ENCODE data around the gene CARD9. TPM values are rescaled to one million over a fixed set of nuclear protein-coding genes. Genes with fewer than 3 reads are reported as not detected.

Gene CARD9
- total RNA-seq, 1 experiment from 2014 or later = 5.6 TPM

DNA sequence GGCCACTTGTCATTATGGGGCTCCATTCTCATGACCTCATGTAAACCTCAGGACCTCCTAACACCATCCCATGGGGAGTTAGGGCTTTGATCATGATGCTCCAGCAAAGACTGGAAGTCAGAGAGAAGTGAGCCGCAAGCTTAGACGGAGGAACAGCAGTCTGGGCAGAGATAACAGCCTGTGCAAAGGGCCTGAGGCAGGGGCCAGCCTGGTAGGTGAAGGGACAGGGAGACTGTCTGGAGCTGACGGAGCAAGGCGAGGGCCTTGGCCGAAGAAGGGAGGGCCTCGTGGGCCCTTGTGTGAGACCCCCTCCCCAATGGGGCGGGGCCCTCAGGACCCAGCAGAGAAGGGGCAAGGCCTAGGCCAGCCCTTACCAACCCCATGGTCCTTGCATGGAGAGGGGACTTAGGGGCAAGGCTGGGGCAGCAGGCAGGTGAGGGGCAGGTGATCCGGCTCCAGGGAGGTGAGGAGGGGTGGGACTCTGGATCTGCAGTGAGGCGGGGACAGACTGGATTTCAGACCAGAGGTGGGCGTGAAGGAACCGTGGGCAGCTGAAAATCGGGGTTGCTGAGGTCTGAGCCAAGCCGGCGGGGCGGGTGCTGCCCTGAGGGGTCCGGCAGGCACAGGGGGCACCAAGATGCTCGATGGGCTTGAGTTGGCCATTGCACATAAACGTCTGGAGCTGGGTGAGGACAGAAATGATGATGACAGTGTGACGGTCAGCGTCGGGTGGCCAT is 28.8 kb downstream of the CARD9 start:
- no peak overlapping the region for H2BK12ac ChIP-seq (ENCODE audit: insufficient read length, low read depth, low read length)
- no peak overlapping the region for H3K18ac ChIP-seq (ENCODE audit: insufficient read length, low read depth, low read length)
- Mint-ChIP-seq H3K27me3 (ENCODE audit: low read depth) (no peaks in the 10 kb centered on the region; the same call in 1 of the 2 replicates), H3K4me1 (peaks cover 3 to 24% of the 10 kb centered on the region in 2 experiments; a peak in 3 of 4 replicates), H3K27ac (peak overlapping the region in 2 of 3 experiments; percentile 6 to 44; a peak in 2 of 7 replicates), H3K4me3 (peak overlapping the region in 1 of 2 experiments; percentile 7; a peak in 1 of 5 replicates), H3K36me3 (ENCODE audit: insufficient read depth in 1 of 3, low read depth in 3 of 3) (no peaks in the 10 kb centered on the region; a peak in 1 of 7 replicates), H3K9me3 (no peaks in the 10 kb centered on the region)
- H3K14ac ChIP-seq (ENCODE audit: insufficient read depth, low read length) = no peak overlapping the region; the same call in 1 of the 2 replicates
- no peaks in the 10 kb centered on the region for H3K79me2 ChIP-seq (ENCODE audit: insufficient read depth, low read length)
- H4K8ac ChIP-seq (replicated peaks; ENCODE audit: insufficient read length, low read depth, low read length) = no peak overlapping the region
- no peaks in the 10 kb centered on the region for H4K20me1 ChIP-seq (ENCODE audit: control insufficient read depth, insufficient read depth, insufficient read length)
- H3T11ph ChIP-seq (ENCODE audit: low read length) = no peak overlapping the region
- no peak overlapping the region for H3K27ac ChIP-seq (ENCODE audit: insufficient read length, low read depth, low read length)
- no peak overlapping the region for H2BK15ac ChIP-seq (ENCODE audit: low read depth, low read length)
- no peaks in the 10 kb centered on the region for H3K27me3 ChIP-seq (ENCODE audit: insufficient read depth, low read length)
- no peak overlapping the region for H3K4me2 ChIP-seq (ENCODE audit: insufficient read depth, insufficient read length, low read length)
- H3K9ac ChIP-seq (ENCODE audit: extremely low read depth, insufficient read length, low read length) = no peak overlapping the region
- H3K79me1 ChIP-seq (ENCODE audit: insufficient read depth, low read depth, low read length, poor library complexity, severe bottlenecking) = no peaks in the 10 kb centered on the region
- H3K23me2 ChIP-seq (ENCODE audit: insufficient read length, low read depth, low read length, poor library complexity, severe bottlenecking) = no peaks in the 10 kb centered on the region
- H2AK5ac ChIP-seq (ENCODE audit: insufficient read length, low read length) = no peak overlapping the region
- H2AFZ ChIP-seq (ENCODE audit: low read length) = no peak overlapping the region
- H2BK120ac ChIP-seq (ENCODE audit: low read depth, low read length, poor library complexity, severe bottlenecking) = no peak overlapping the region
- TF ChIP-seq, protein P1, sequence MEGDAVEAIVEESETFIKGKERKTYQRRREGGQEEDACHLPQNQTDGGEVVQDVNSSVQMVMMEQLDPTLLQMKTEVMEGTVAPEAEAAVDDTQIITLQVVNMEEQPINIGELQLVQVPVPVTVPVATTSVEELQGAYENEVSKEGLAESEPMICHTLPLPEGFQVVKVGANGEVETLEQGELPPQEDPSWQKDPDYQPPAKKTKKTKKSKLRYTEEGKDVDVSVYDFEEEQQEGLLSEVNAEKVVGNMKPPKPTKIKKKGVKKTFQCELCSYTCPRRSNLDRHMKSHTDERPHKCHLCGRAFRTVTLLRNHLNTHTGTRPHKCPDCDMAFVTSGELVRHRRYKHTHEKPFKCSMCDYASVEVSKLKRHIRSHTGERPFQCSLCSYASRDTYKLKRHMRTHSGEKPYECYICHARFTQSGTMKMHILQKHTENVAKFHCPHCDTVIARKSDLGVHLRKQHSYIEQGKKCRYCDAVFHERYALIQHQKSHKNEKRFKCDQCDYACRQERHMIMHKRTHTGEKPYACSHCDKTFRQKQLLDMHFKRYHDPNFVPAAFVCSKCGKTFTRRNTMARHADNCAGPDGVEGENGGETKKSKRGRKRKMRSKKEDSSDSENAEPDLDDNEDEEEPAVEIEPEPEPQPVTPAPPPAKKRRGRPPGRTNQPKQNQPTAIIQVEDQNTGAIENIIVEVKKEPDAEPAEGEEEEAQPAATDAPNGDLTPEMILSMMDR (conservative IDR thresholded peaks at IDR 0.05) = no peak
- DNase-seq = no peak
- no CpG with 5 or more reads among the region's 21 CpGs for WGBS (ENCODE audit: extremely low coverage, insufficient read length, low lambda C conversion rate)
- no peak overlapping the region for H3K23ac ChIP-seq (ENCODE audit: insufficient read length, low read depth, low read length)
- H3K56ac ChIP-seq (ENCODE audit: insufficient read length, low read depth, low read length) = no peak overlapping the region
- H4K91ac ChIP-seq (ENCODE audit: insufficient read length, low read depth, low read length) = no peak overlapping the region
- no peaks in the 10 kb centered on the region for H3K4me1 ChIP-seq (ENCODE audit: insufficient read depth, low read length)
- no peak overlapping the region for H2BK20ac ChIP-seq (ENCODE audit: low read depth, low read length, poor library complexity, severe bottlenecking)
- H3K9me3 ChIP-seq (ENCODE audit: control insufficient read depth, low read depth, low read length) = no peaks in the 10 kb centered on the region
- H4K5ac ChIP-seq (ENCODE audit: insufficient read length, low read depth, low read length) = no peak overlapping the region
- H2BK5ac ChIP-seq (ENCODE audit: insufficient read length, low read length) = no peak overlapping the region
- no peak overlapping the region for H3K4ac ChIP-seq (ENCODE audit: low read depth, low read length)

Measured in H9 (cell line).